Daoy (cell line): ENCODE data around the gene GCGR. TPM values are rescaled to one million over a fixed set of nuclear protein-coding genes. Genes with fewer than 3 reads are reported as not detected.

Experiments used
- DNase-seq: peaks from one replicate; pipeline ENCODE4 v3.0.0-alpha.2; 2015; ENCODE audit warnings: low read depth
- total RNA-seq: library from RNA; depleted of rRNA; stranded (reverse); fragments of >200 nt; shearing (Covaris generic); gene quantifications from 2 replicates; pipeline ENCODE4 v1.2.3, GENCODE V29; 2014

The GCGR gene
- total RNA-seq, 1 experiment from 2014 or later: not detected

- DNase-seq: no peak
Measured at GRCh38 chr17:81811705-81812570, 8.0 kb downstream of the GCGR start.

DNA sequence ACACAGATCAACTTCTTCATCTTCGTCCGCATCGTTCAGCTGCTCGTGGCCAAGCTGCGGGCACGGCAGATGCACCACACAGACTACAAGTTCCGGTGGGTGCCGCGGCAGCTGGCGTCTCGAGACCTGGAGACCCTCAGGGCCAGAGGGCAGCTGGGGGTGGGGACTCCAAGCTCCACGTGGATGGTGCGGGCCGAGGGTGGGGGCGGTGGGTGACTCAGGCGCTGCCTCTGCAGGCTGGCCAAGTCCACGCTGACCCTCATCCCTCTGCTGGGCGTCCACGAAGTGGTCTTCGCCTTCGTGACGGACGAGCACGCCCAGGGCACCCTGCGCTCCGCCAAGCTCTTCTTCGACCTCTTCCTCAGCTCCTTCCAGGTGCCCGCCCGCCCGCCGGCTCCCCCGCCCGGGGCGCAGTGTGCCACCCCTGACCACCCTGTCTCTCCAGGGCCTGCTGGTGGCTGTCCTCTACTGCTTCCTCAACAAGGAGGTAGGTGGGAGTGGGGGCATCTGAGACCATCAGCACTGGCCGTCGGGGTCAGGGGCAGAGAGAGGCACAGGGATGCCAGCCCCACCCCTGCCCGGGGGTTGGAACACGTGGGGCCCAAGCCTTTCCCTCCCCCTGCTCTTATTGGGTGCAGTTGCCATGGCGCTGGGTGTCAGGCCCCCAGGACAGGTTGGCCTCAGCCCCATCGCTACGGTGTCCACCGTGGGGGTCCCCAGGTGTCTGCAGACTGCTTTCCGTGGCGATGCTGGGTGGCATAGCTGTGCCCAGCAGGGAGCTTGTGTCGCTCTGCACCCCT is 8.8 kb downstream of the GCGR start:
- DNase-seq: no peak

- no peak for DNase-seq
Measured at GRCh38 chr17:81813371-81813684, 9.4 kb downstream of the GCGR start.

- DNase-seq: no peak
Measured at GRCh38 chr17:81813861-81814683, 10.1 kb downstream of the GCGR start.

GRCh38 chr17:81814748-81815645 is 11.0 kb downstream of the GCGR start:
- peak; percentile 62 for DNase-seq

DNA sequence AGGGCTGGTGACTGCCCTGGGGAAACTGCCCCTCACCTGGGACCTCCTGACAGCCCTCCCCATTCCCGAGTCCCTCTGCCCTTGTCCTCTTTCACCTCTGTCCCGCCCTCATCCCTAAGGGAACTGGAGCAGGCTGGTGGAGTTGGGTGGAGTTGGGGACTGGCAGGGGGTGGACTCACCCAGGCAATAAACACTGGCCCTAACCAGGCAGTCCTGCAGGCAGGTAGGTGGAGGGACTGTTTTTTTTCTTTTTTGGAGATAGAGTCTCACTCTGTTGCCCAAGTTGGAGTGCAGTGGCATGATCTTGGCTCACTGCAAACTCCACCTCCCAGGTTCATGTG is 11.7 kb downstream of the GCGR start:
- no peak for DNase-seq

DNA sequence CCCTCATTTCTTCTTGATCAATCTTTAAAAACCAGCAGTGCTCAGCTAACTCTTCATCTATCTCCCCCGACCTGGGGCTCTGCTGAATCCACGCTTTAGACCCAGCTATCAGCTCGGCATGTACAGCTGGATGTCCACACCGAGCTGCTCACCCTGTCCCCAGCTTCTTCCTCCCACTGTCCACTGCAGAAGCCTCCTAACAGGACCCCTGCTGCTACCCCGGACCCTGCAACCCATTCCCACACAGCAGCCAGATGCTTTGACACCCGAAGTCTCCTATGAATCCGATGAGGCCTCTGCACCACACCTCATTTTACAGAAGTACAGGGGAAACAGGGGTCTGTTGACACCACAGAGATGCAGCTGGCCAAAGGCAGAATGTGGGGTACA is 13.8 kb downstream of the GCGR start:
- no peak for DNase-seq

DNA sequence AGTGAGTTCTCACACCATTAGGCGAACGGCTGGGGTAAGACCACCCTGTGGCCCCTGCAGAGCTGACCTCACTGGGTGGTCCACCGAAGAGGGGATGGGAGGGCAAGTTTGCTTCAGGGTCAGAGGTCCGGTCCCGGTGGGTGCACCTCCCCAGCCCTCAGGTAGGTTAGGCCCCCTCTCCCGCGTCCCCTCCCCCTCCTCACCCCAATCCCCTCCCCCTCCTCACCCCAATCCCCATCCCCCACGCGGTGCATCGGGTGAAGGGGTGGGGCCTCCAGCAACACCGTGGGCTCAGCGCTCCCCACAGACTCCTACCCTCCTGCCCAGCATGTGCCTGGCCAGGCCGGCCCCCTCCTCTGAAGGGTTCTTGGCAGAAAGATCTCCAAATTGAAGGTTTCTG is 15.8 kb downstream of the GCGR start:
- no peak for DNase-seq

DNA sequence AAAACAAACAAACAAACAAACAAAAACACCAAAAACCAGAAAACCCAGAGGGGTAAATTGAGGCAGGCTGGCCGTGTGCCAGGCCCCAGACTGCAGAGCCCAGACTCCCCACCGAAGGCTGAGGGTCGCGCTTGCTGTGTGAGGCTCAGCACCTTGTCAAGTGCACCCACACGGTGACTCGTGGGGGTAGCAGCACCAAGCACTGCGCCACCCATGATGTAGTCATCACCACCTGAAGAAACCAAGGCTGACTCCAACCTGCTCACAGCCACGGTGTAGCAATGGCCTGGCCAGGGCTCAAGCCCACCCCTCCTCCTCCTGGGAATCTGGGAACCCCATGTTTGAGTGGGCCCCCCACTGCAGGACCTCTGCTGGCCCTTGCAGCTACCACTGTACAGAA is 17.2 kb downstream of the GCGR start:
- DNase-seq: no peak

- DNase-seq: peak; percentile 82
Measured at GRCh38 chr17:81821603-81822311, 17.8 kb downstream of the GCGR start.

DNA sequence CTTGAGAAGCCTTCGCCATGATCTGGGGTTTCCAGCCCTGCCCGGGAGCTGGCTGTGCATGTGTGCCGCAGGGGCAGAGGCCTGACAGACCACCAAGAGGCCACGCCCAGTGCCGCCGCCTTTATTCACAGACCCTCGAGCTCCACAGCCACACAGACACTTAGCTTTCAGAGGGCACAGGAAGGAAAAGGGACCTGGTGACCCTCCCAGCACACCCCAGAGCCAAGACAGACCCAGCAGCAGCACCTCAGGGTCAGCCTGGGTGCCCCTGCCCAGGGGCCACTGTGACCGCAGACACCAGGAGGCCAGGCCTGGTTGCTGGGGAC is 18.3 kb downstream of the GCGR start:
- DNase-seq: no peak

DNA sequence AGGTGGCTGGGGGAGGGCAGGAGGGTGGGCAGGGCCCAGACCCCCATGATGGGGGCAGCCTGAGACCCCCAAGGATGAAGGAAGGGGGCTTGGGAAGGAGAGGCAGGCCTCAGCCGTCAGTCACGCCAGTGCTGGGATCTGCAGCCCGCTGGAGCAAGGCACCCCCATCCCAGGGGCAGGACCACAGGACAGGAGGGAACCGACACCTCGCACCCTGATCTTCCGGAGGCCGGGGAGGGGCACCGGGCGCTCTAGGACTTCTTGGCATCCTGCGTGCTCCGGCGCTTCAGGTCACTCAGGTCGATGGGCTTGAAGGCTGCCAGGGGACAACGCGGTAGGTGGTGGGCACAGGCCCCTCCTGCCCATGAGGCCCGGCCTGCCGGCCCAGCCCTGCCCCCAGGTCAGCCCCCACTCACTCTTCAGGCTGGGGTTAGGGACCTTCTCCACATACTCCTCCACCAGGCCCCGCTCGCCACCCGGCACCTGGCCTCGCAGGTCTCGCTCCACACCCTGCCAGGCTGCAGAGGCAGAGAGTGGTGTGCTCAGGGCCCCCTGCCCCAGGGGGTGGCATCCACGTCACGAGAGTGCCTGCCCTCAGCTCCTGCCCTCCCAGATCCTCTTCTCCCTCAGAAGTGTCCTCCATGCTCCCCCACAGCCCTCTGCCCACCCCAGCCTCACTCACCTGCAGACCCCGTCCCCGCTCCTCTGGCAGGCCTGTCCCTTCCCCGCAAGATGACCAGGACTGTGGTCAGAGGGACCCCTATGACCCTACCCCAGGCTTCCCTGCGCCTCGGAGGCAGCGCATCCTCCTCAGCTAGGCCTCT is 19.3 kb downstream of the GCGR start:
- no peak for DNase-seq

DNA sequence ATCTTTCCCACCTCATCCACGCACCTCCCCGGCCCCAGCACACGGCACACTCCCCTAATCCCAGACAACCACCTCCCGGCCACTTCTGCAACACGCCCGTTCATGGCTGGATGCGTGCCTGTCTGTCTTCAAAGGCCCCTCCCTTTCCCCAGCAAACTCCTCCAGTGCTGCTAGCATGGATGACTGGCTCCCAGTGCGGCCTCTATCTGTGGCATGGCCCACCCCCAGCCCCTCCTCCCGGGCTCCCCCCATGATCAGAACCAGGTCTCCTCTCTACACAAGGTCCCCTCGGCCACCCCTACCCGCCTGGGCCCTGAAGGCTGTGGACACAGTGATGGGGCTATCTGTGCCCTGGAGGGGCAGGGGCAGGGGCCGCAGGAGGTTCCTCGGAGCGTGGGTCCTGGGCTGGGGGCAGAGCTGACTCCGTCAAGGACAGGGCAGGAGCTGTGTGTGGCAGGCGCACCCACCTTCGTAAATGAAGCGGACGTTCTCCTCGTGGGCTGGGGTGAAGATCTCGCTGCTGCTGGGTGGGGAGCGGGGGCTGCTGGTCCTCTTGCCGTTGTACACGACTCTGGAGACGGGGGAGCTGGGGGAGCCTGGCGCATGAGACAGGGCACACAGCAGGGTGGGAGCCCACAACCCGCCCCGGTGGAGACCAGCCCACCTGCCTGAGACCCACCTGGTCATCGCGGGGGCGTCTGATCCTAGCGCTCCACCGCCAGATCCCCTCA is 20.0 kb downstream of the GCGR start:
- DNase-seq: no peak

GRCh38 chr17:81824595-81824994 is 20.6 kb downstream of the GCGR start:
- no peak for DNase-seq

- DNase-seq: no peak
Measured at GRCh38 chr17:81825841-81826466, 22.0 kb downstream of the GCGR start.

DNA sequence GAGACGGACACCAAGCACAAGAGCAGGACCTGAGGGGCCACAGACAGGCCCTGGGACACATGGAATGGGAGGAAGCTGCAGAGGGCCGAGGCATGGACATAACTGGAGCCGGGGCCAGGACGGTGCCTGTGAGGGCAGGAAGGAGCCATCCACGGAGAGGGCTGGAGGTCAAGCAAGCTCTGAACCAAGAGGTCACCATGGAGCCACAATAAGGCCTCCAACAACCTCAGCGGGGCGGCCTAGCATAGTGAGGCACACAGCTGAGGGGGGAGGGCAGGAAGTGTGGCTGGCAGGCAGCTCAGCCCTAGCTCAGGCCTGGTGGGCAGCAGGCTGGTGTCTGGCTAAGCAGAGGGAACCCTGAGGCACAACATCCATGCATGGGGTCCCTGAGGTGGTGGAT is 24.7 kb downstream of the GCGR start:
- no peak for DNase-seq

DNA sequence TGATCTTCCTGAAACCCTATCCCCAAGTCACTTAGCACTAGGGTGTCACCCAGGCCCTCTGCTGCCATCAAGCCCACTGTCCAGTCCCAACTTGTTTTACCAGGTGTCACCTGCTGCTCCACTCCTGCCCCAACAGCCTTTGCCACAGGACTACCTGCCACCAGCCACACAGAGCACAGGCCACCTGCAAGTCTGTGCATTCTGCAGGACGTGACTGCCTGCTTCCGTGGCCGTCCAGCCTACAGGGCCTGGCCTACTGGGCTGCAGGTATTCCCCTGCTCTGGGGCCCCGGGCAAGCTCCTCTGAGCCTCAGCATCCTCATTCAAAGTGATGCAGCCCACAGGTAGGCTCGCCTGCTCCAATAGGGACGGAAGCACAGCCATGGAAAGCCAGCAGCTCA is 25.9 kb downstream of the GCGR start:
- DNase-seq: no peak

DNA sequence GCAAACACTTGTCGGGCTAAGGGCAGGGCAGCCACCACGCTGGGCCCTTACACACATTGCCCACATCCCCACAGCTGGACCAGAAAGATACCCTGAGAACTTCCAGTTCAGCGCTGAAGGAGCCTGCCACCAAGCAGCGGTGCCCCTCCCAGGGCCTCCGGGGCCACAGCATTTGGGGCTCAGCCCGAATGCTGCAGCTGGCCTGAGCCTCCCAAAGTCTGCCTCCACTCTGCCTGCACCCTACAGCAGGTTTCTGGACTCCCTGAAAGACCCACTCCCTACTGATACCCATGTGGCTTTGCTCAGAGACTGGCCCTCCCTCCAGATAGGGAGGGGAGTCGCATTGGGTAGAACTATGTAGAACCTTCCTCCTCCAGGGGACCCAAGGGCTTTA is 27.6 kb downstream of the GCGR start:
- DNase-seq: no peak
